RWPE1 (cell line): Measurements from ENCODE around the gene LENEP.

Experiments
- CTCF ChIA-PET: fragments of 350-600 bp; sonication (Branson Sonifier 250); formaldehyde crosslinking; extraction: SDS; loops from one replicate; lab custom pipeline; 2021; lab: Yijun Ruan, JAX
- POLR2A ChIA-PET: fragments of 400-600 bp; formaldehyde crosslinking; extraction: SDS; loops from one replicate; lab custom pipeline; 2020; ENCODE audit warnings: antibody characterized with exemption; ENCODE audit not compliant: low non-redundant PET; lab: Yijun Ruan, JAX
- DNase-seq: peaks from one replicate; pipeline ENCODE4 v3.0.0; 2012; ENCODE audit warnings: low spot score
- H3K27ac ChIP-seq: fragments of 450-650 bp; 2 replicates; pipeline ENCODE4 v1.5.1; 2017
- CTCF ChIP-seq: fragments of 450-650 bp; conservative IDR thresholded peaks from 2 replicates; pipeline ENCODE4 v1.5.1; 2017; ENCODE audit warnings: low read depth, mild to moderate bottlenecking

The LENEP gene

GRCh38 chr1:155000726-155001424 is 7.5 kb downstream of the LENEP start:
- DNase-seq, result peak; percentile 94
- POLR2A ChIA-PET, result interaction anchor here (0.6 to 0.7 kb wide), 2 partner anchors 27 to 30 kb away, joined by 3 to 4 read pairs; partner anchors contain the start of gene SHC1
- CTCF ChIA-PET, result interaction anchor here (0.5 to 0.9 kb wide), 4 partner anchors 11 to 173 kb away, joined by 3 to 4 read pairs (median 3); partner anchors contain the start of gene KRTCAP2
- H3K27ac ChIP-seq, result peak overlapping the region; percentile 100
- no peak for TF ChIP-seq CTCF

- H3K27ac ChIP-seq, result peak overlapping the region; percentile 100
- CTCF ChIA-PET, result interaction anchor here (0.5 to 0.9 kb wide), 2 partner anchors 16 to 173 kb away, joined by 3 read pairs; no protein-coding TSS in a partner anchor
These were observed 8.0 kb downstream of the LENEP start for GRCh38 chr1:155001425-155001674.

GRCh38 chr1:155001675-155002463 is 8.5 kb downstream of the LENEP start:
- ChIA-PET CTCF (interaction anchor here (0.8 to 3.2 kb wide), 3 partner anchors 15 to 49 kb away, joined by 3 to 26 read pairs (median 4); partner anchors contain the start of gene ADAM15), POLR2A (interaction anchor here (0.7 kb wide), 1 partner anchor 31 kb away, joined by 4 read pairs; the partner anchor contains the start of gene SHC1)
- peak; percentile 99 for DNase-seq
- TF ChIP-seq CTCF, result peak; percentile 69
- H3K27ac ChIP-seq, result peak overlapping the region; percentile 100

More at GRCh38 chr1:155001425-155001674, 8.0 kb downstream of the LENEP start:
- POLR2A ChIA-PET, result interaction anchor here (0.6 to 0.7 kb wide), 2 partner anchors 28 to 30 kb away, joined by 3 to 4 read pairs; partner anchors contain the start of gene SHC1
- no peak for TF ChIP-seq CTCF
- DNase-seq, result no peak

GRCh38 chr1:155002464-155003226 is 9.3 kb downstream of the LENEP start, which contains the start of gene ZBTB7B:
TSS of gene ZBTB7B (plus strand) at chr1:155002802. CDS start at chr1:155014661, 11,859 bp downstream.
- CTCF ChIA-PET, result interaction anchor here (0.6 to 3.2 kb wide), 3 partner anchors 14 to 48 kb away, joined by 3 to 26 read pairs (median 4); partner anchors contain the start of genes ADAM15 and FLAD1
- peak; percentile 88 for DNase-seq

GRCh38 chr1:155003227-155003765 is 9.9 kb downstream of the LENEP start:
- no peak for TF ChIP-seq CTCF
- H3K27ac ChIP-seq, result peak overlapping the region; percentile 100
- ChIA-PET CTCF (interaction anchor here (0.6 to 3.2 kb wide), 4 partner anchors 9 to 88 kb away, joined by 3 to 26 read pairs (median 4); partner anchors contain the start of gene FLAD1), POLR2A (no interaction called here)
- DNase-seq, result no peak

More at GRCh38 chr1:155002464-155003226, 9.3 kb downstream of the LENEP start, which contains the start of gene ZBTB7B:
- POLR2A ChIA-PET, result no interaction called here
- H3K27ac ChIP-seq, result peak within 1 kb of the TSS; percentile 100
- TF ChIP-seq CTCF, result no peak
